ENCODE measurements around the gene ZNF747.

The ZNF747 gene

DNA sequence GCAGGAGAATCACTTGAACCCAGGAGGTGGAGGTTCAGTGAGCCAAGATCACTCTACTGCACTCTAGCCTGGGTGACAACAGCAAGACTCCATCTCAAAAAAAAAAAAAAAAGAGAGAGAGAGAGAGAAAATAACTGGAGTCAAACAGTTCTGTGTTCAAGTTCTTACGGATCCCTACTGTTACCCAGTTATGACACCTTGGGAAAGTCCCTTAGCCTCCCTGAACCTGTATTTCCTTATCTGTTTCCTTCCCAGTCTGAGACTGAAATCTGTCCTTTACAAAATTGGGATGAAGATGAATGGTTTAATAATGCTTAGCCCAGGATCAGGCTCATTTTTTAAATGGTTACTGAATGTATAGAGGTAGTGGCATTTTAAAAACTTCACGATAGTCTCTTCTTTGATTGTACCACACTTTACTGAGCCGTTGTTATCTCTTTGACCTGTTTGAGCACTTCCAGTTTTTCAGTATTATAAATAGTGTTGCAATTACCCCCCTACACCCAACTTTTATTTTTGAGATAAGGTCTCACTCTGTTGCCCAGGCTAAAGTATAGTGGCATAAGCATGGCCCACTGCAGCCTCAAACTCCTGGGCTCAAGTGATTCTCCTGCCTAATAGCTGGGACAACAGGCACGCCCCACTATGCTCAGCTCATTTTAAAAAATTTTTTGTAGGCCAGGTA, 25.4 kb downstream of the ZNF747 start:
- no peak overlapping the region for H3K27ac ChIP-seq
- DNase-seq, result no peak
- H3K4me3 ChIP-seq, result no peak overlapping the region
- TF ChIP-seq, protein P1, sequence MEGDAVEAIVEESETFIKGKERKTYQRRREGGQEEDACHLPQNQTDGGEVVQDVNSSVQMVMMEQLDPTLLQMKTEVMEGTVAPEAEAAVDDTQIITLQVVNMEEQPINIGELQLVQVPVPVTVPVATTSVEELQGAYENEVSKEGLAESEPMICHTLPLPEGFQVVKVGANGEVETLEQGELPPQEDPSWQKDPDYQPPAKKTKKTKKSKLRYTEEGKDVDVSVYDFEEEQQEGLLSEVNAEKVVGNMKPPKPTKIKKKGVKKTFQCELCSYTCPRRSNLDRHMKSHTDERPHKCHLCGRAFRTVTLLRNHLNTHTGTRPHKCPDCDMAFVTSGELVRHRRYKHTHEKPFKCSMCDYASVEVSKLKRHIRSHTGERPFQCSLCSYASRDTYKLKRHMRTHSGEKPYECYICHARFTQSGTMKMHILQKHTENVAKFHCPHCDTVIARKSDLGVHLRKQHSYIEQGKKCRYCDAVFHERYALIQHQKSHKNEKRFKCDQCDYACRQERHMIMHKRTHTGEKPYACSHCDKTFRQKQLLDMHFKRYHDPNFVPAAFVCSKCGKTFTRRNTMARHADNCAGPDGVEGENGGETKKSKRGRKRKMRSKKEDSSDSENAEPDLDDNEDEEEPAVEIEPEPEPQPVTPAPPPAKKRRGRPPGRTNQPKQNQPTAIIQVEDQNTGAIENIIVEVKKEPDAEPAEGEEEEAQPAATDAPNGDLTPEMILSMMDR (IDR thresholded peaks at IDR 0.05), result no peak
- H3K4me1 ChIP-seq, result no peaks in the 10 kb centered on the region
- H3K9me3 ChIP-seq, result no peaks in the 10 kb centered on the region
- H3K36me3 ChIP-seq, result no peaks in the 10 kb centered on the region
- no peaks in the 10 kb centered on the region for H3K27me3 ChIP-seq
- intact Hi-C loops (cut with DNase I; ENCODE audit: low total_unique reads), result no loop called here

DNA sequence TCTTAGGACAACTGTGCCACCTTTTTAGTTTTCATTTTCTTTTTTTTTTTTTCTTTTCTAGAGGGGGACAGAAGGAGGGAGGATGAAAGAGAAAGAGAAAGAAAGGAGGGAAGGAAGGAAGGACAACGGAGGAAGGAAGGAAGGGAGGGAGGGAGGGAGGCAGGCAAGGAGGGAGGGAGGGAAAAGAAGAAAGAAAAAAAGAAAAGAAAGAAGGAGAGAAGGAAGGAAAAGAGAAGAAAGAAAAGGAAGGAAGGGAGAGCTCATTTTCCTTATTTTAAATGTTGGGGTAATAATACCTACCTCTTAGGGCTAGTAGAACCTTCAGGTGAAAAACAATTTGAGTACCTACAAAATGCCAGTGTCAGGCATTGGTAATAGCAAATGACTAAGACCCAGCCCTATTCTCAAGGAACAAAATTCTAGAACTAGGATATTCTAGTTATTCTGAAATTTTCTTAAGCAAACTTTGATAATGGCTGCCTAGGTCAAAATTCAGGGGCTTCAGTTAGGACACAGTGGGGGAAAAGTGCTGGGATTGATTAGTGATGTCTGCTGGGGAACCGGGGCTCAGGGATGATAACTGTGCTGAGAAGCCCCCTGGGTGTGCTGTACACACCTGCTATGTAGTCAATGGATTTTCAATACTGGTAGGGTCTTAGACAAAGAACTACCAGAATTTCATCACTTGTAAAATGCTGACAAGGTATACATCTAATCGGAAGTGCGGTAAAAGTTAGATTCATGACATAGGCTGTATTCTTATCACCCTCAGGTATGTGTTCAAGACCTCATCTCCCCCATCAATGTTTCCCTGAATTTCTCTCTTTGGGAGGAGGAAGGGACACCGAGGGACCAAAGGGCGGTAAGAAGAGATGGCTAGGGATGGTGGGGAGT, 31.0 kb downstream of the ZNF747 start:
- H3K36me3 ChIP-seq, result no peaks in the 10 kb centered on the region
- H3K27ac ChIP-seq, result no peak overlapping the region
- no peak overlapping the region for H3K4me3 ChIP-seq
- H3K4me1 ChIP-seq, result no peaks in the 10 kb centered on the region
- intact Hi-C loops (cut with DNase I; ENCODE audit: low total_unique reads), result no loop called here
- no peak for DNase-seq
- no peaks in the 10 kb centered on the region for H3K9me3 ChIP-seq
- TF ChIP-seq, protein P1 (IDR thresholded peaks at IDR 0.05), result no peak
- peaks cover 0 to 5% of the 10 kb centered on the region in 2 donors for H3K27me3 ChIP-seq

GRCh38 chr16:30499284-30499683, 35.4 kb downstream of the ZNF747 start:
- Histone ChIP-seq H3K4me3 (no peak overlapping the region), H3K27me3 (peaks cover 0 to 14% of the 10 kb centered on the region in 2 donors), H3K36me3 (no peaks in the 10 kb centered on the region), H3K27ac (no peak overlapping the region), H3K4me1 (no peaks in the 10 kb centered on the region), H3K9me3 (no peaks in the 10 kb centered on the region)
- TF ChIP-seq, protein P1 (IDR thresholded peaks at IDR 0.05), result no peak
- intact Hi-C loops (cut with DNase I; ENCODE audit: low total_unique reads), result no loop called here
- DNase-seq, result no peak

DNA sequence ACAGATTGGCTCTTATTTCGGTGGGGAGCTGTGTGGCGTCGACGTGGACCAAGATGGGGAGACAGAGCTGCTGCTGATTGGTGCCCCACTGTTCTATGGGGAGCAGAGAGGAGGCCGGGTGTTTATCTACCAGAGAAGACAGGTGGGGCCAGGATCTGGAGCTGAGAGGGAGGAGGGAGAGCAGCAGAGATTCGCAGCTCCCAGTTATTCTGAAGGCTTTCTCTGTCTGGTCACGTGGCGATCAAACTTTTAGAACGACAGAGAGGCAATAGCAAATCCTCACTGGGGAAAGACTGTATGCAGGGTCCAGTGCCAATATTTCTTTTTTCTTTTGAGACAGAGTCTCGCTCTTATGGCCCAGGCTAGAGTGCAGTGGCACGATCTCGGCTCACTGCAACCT, 39.9 kb downstream of the ZNF747 start:
- intact Hi-C loops (cut with DNase I; ENCODE audit: low total_unique reads), result no loop called here
- no peak for DNase-seq
- no peaks in the 10 kb centered on the region for H3K4me1 ChIP-seq
- H3K4me3 ChIP-seq, result no peak overlapping the region
- H3K9me3 ChIP-seq, result no peaks in the 10 kb centered on the region
- no peaks in the 10 kb centered on the region for H3K36me3 ChIP-seq
- TF ChIP-seq, protein P1 (IDR thresholded peaks at IDR 0.05), result no peak
- peaks cover 0 to 14% of the 10 kb centered on the region in 2 donors for H3K27me3 ChIP-seq
- no peak overlapping the region for H3K27ac ChIP-seq

DNA sequence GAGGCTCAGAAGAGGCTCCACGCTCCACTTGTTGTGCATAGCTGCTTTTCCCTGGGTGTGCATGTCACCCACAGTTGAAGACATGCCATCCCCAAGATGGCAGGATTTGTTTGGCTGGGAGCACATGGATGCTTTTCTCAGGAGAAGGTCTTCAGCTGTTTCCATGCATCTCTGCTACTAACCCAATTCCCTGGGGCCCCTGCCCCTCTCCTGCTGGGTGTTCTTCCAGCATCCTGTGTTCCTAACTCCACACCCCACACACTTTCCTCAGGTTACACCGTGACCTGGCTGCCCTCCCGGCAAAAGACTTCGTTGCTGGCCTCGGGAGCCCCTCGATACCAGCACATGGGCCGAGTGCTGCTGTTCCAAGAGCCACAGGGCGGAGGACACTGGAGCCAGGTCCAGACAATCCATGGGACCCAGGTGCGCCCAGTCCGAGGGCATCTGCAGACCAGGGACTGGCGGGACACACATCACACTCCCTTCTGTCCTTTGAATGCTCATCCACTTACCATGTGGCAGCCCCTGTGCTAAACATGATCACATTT, 40.6 kb downstream of the ZNF747 start:
- no peak for DNase-seq
- Histone ChIP-seq H3K4me1 (peaks cover 0 to under 1% (median 0%) of the 10 kb centered on the region in 4 donors), H3K27ac (no peak overlapping the region), H3K27me3 (peaks cover 0 to 11% of the 10 kb centered on the region in 2 donors), H3K9me3 (no peaks in the 10 kb centered on the region), H3K36me3 (no peaks in the 10 kb centered on the region), H3K4me3 (no peak overlapping the region)
- TF ChIP-seq, protein P1 (IDR thresholded peaks at IDR 0.05), result no peak
- intact Hi-C loops (cut with DNase I; ENCODE audit: low total_unique reads), result no loop called here
